A549 treated with AZD2906 at 1 μM for 4 hours (cell line): ENCODE measurements around the gene AMPD3. TPM values are rescaled to one million over a fixed set of nuclear protein-coding genes. Genes with fewer than 3 reads are reported as not detected.

Experiments used
- total RNA-seq: library from RNA; stranded (reverse); fragments of 200-300 nt; extraction: Qiagen RNA extraction; gene quantifications from 5 replicates; pipeline ENCODE4 v1.2.3, GENCODE V29; 2022

The AMPD3 gene
- total RNA-seq: 6.5 to 7.6 TPM (median 7.0 TPM) in 5 replicates

GRCh38 chr11:10454878-10455631 lies at the start of gene AMPD3:
Gene AMPD3, plus strand, starts transcription at chr11:10455264. Its CDS starts 6,256 bp downstream, at chr11:10461520.

GRCh38 chr11:10540915-10541560 lies 86.0 kb downstream of the AMPD3 start, which contains the start of gene RNF141:
Gene RNF141, minus strand, starts transcription at chr11:10541187. Its CDS starts 7,029 bp downstream, at chr11:10534158.

Other genes starting within 250 kb of the AMPD3 start
- gene SBF2, start 161.0 kb upstream of the AMPD3 start, total RNA-seq: 11.6 to 17.5 TPM (median 12.6 TPM) in 5 replicates
- 100 to 149 TPM (median 110 TPM) in 5 replicates for gene ADM, start 150.2 kb upstream of the AMPD3 start, total RNA-seq
- gene RNF141, start 85.9 kb downstream of the AMPD3 start, total RNA-seq: 21.5 to 27.1 TPM (median 25.9 TPM) in 5 replicates
- 0.48 to 1.2 TPM (median 0.59 TPM) in 5 replicates for gene LYVE1, start 113.4 kb downstream of the AMPD3 start, total RNA-seq
- gene IRAG1, start 238.5 kb downstream of the AMPD3 start, total RNA-seq: 0.03 to 0.09 TPM (median 0.07 TPM) in 5 replicates